GM13977 (cell line): ENCODE data around the gene IQCE.
A peak's percentile ranks its signal among the peaks of the same experiment; 100 is the strongest.

Experiments
- DNase-seq: peaks from one replicate; pipeline ENCODE4 v3.0.0; 2012; ENCODE audit warnings: low spot score
- in situ Hi-C: fragments of 300-500 bp; cut with MboI; formaldehyde crosslinking; loops from one replicate; pipeline ENCODE4 v1.12.0; 2022; ENCODE audit warnings: low sequenced_read_pairs, low pct_unique_long_range_greater_than_20kb, mixed read lengths, inconsistent platforms; ENCODE audit not compliant: unreplicated experiment
- TF ChIP-seq, protein P1 (sequence below): IDR thresholded peaks from 2 replicates; pipeline ENCODE4 v1.5.1; 2012; ENCODE audit warnings: mild to moderate bottlenecking, control low read depth; ENCODE audit not compliant: insufficient read depth; ENCODE audit errors: extremely low read depth, missing control alignments

Gene IQCE

GRCh38 chr7:2566348-2566889 is 7.6 kb downstream of the IQCE start:
- in situ Hi-C loops: no loop called here
- DNase-seq: no peak
- TF ChIP-seq, protein P1, sequence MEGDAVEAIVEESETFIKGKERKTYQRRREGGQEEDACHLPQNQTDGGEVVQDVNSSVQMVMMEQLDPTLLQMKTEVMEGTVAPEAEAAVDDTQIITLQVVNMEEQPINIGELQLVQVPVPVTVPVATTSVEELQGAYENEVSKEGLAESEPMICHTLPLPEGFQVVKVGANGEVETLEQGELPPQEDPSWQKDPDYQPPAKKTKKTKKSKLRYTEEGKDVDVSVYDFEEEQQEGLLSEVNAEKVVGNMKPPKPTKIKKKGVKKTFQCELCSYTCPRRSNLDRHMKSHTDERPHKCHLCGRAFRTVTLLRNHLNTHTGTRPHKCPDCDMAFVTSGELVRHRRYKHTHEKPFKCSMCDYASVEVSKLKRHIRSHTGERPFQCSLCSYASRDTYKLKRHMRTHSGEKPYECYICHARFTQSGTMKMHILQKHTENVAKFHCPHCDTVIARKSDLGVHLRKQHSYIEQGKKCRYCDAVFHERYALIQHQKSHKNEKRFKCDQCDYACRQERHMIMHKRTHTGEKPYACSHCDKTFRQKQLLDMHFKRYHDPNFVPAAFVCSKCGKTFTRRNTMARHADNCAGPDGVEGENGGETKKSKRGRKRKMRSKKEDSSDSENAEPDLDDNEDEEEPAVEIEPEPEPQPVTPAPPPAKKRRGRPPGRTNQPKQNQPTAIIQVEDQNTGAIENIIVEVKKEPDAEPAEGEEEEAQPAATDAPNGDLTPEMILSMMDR: no peak

DNA sequence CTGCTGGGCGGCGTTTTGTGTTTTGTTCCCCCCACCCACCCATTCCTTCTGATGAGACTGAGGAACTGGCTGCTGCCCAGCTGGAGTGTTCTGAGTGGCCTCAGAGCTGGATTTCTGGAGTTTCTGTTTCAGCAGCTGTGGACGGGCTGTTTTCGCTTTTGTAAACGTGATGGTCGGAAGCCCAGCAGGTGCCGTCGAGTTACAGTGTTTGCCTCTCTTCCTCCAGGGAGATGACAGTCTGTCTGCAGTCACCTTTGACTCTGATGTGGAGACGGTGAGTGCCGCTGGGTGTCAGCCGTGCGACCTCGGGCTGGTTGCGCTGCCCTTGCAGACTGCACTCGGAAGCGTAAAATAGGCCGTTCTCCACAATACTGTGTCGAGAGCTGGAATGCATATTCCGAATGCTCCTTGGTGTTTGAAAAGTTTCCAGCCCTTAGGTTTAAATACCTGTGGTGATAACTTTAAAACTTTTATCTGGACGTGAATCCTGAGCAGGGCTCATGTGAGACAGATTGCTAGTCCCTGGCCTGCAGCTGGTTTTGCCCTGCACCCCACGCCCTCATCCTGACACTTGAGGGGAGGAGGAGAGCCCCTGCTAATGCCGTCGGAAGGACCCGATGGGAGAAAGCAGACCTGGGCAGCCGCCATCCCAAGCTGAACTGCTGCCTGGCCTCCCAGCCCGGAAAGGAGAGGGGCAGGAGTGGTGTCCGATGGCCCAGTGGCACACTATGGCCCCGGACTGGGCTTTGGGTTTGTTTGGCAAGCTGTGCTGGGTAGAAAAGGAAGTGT is 8.3 kb downstream of the IQCE start:
- DNase-seq: peak; percentile 45
- in situ Hi-C loops: no loop called here

GRCh38 chr7:2567679-2568278 is 9.0 kb downstream of the IQCE start:
- in situ Hi-C loops: no loop called here
- DNase-seq: peak; percentile 35
- TF ChIP-seq, protein P1: peak; percentile 56

More for the DNA sequence above, 8.3 kb downstream of the IQCE start:
- TF ChIP-seq, protein P1: no peak

- in situ Hi-C loops: no loop called here
- TF ChIP-seq, protein P1: no peak
- no peak for DNase-seq
These were observed 9.9 kb downstream of the IQCE start for GRCh38 chr7:2568521-2569223.

DNA sequence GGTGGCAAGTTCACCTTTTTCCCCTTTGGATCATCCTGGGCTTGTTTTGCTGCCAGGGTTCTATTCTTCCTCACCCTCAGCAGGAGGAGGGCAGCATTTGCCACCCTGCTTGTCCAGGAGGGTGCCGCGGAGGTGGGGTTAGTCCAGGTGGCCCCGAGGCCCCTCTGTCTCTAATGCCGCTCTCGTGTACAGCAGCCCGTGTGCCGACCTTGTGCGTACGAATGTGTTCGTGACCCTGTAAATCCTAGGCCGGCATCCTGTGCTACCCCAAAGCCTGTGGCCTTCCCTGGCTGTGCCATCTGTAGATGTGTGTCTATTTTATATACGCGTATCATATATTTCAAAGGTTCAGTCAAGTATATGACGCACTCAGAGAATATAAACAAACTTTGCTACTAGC is 10.6 kb downstream of the IQCE start:
- DNase-seq: no peak
- in situ Hi-C loops: no loop called here
- TF ChIP-seq, protein P1: no peak

- TF ChIP-seq, protein P1: no peak
- no peak for DNase-seq
- in situ Hi-C loops: no loop called here
These were observed 11.2 kb downstream of the IQCE start for GRCh38 chr7:2570021-2570420.
